ENCODE results near the gene PTTG1IP2. TPM values are rescaled to one million over a fixed set of nuclear protein-coding genes. Genes with fewer than 3 reads are reported as not detected.

Gene PTTG1IP2
- total and polyA plus RNA-seq, 9 of the 15 experiments (the other 6 are each of a cell fraction or from before 2014, with no cell fraction given) = not detected

DNA sequence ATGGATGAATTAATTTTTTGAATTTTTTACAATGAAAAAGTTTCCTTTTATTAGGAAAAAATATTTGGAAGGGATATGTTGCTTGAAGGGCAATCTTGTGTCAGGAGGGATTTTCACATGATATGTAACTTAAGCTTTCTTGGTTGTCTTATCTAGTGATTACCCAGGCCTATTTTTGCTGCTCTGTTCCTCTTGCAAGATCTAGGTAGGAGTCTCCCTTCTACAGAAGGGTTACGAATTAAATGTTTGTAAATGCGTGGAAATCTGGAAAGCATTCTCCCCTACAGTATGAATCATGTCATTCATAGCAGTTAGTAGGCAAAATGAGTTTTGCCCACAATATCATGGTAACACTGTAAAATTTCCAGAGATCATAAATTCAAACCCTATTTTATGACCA lies 69.0 kb downstream of the PTTG1IP2 start:
- no peak for TF ChIP-seq ZNF785 (CRISPR knock-in tag; IDR thresholded peaks at IDR 0.05)
- TF ChIP-seq JUNB (CRISPR knock-in tag; conservative IDR thresholded peaks at IDR 0.05) = no peak
- TF ChIP-seq ZNF143 (CRISPR knock-in tag; IDR thresholded peaks at IDR 0.05) = no peak
- TF ChIP-seq ZNF444 (CRISPR knock-in tag; IDR thresholded peaks at IDR 0.05) = no peak
- TF ChIP-seq, protein P1, sequence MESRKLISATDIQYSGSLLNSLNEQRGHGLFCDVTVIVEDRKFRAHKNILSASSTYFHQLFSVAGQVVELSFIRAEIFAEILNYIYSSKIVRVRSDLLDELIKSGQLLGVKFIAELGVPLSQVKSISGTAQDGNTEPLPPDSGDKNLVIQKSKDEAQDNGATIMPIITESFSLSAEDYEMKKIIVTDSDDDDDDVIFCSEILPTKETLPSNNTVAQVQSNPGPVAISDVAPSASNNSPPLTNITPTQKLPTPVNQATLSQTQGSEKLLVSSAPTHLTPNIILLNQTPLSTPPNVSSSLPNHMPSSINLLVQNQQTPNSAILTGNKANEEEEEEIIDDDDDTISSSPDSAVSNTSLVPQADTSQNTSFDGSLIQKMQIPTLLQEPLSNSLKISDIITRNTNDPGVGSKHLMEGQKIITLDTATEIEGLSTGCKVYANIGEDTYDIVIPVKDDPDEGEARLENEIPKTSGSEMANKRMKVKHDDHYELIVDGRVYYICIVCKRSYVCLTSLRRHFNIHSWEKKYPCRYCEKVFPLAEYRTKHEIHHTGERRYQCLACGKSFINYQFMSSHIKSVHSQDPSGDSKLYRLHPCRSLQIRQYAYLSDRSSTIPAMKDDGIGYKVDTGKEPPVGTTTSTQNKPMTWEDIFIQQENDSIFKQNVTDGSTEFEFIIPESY (CRISPR knock-in tag; IDR thresholded peaks at IDR 0.05) = no peak
- no peak for TF ChIP-seq HNRNPL (IDR thresholded peaks at IDR 0.05; ENCODE audit: low read depth, low read length)
- no peak for TF ChIP-seq DMBX1 (CRISPR knock-in tag; IDR thresholded peaks at IDR 0.05; ENCODE audit: borderline replicate concordance)
- no peak for TF ChIP-seq HOXB6 (CRISPR knock-in tag; IDR thresholded peaks at IDR 0.05; ENCODE audit: borderline replicate concordance)
- no peak for TF ChIP-seq ETV6 (IDR thresholded peaks at IDR 0.05; ENCODE audit: borderline replicate concordance in 1 of 2, low read depth in 2 of 2, low read length in 1 of 2)
- no peak for TF ChIP-seq ETV6 (CRISPR knock-in tag; IDR thresholded peaks at IDR 0.05; ENCODE audit: borderline replicate concordance)
- TF ChIP-seq U2AF2 (optimal IDR thresholded peaks at IDR 0.05; ENCODE audit: low read depth, low read length) = no peak
- H3K9ac ChIP-seq (ENCODE audit: insufficient read depth in 1 of 2, low read depth in 2 of 2, low read length in 2 of 2) = no peak overlapping the region
- no peak for DNase-seq (ENCODE audit: extremely low read depth in 1 of 4, low spot score in 3 of 4)
- no peak overlapping the region for H3K4me2 ChIP-seq (ENCODE audit: insufficient read depth, low read length)
- no peak overlapping the region for H3K27ac ChIP-seq (ENCODE audit: extremely low read depth, low read depth, low read length)
- no peaks in the 10 kb centered on the region for H3K79me2 ChIP-seq (ENCODE audit: control insufficient read depth, insufficient read depth, low read length)
- ChIA-PET CTCF (ENCODE audit: low intra/inter-chr PET ratio) (no interaction called here), POLR2A (no interaction called here)
- H3K9me1 ChIP-seq (ENCODE audit: control insufficient read depth, insufficient read depth, low read length) = no peaks in the 10 kb centered on the region
- ATAC-seq = no peak
- no peak for FAIRE-seq
- no peaks in the 10 kb centered on the region for H3K27me3 ChIP-seq (ENCODE audit: control insufficient read depth in 2 of 2, insufficient read depth in 2 of 2, low read length in 2 of 2)
- H3K9me3 ChIP-seq (replicated peaks; ENCODE audit: control insufficient read depth, insufficient read depth, low read depth, low read length) = no peaks in the 10 kb centered on the region
- H2AFZ ChIP-seq (ENCODE audit: low read depth, low read length) = no peak overlapping the region
- WGBS (ENCODE audit: insufficient coverage, low coverage, missing lambda C conversion rate) = 2% methylated on average over 2 of the region's 2 CpGs
- intact Hi-C loops (cut with micrococcal nuclease) (no loop called here), in situ Hi-C loops (cut with MboI) (no loop called here)
- H3K4me3 ChIP-seq = no peak overlapping the region
- H3K36me3 ChIP-seq (ENCODE audit: control insufficient read depth, insufficient read depth, low read length) = no peaks in the 10 kb centered on the region
- no peaks in the 10 kb centered on the region for H4K20me1 ChIP-seq (replicated peaks; ENCODE audit: control insufficient read depth, insufficient read depth, low read length)
- H3K4me1 ChIP-seq (replicated peaks in 1 of 2; ENCODE audit: control insufficient read depth in 2 of 2, insufficient read depth in 2 of 2, low read length in 2 of 2) = no peaks in the 10 kb centered on the region
- BruUV-seq (replicated peaks) = no TSS peak
